Spleen (tissue), 7 donors: Measurements from ENCODE around the gene FBN2.

Experiments
- CTCF ChIP-seq, 11 experiments: fragments of 200-600 bp in 7 of 11; fragments of 450-650 bp in 4 of 11; sonication (generic) in 4 of 11; IDR thresholded peaks in 8 of 11; conservative IDR thresholded peaks in 3 of 11; 1 replicate in 7 of 11; 2 replicates in 4 of 11; pipeline versions ENCODE4 v1.4.0 to v1.8.0; 2016 to 2021; ENCODE audit warnings: antibody characterized with exemption in 11 of 11, inconsistent platforms in 4 of 11, mild to moderate bottlenecking in 1 of 11
- POLR2A ChIP-seq, 3 donors: fragments of 450-650 bp; IDR thresholded peaks; one replicate each; pipeline ENCODE4 v1.5.1; 2017; ENCODE audit warnings: antibody characterized with exemption in 3 of 3, mild to moderate bottlenecking in 1 of 3
- donor health status: DM: no; HTN: no; CAD: no; lungs with moderate emphysema.
- donor health status: DM: no; HTN: no; CAD: no.
- donor health status: DM: no; HTN: no; CAD: no.

DNA sequence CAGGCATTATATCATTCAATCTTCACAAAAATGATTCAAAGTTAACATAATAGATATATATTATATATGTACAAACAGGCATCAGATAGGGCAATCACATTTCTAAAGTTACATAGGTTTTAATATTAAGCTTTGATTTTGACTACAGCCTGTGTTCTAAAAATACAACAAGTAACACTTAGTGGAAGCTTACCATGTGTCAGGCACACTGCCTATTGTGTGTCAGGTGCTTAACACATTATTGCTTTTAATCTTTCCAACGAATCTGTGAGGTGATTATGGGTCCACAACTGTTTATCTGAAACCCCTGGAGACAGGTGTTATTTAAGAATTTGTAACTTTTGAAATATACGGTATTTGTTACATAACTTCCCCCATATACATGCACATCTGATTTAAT is 25.2 kb downstream of the FBN2 start:
- TF ChIP-seq CTCF (IDR thresholded peaks at IDR 0.05 in 8 of 11, conservative IDR thresholded peaks at IDR 0.05 in 3 of 11): no peak
- TF ChIP-seq POLR2A (IDR thresholded peaks at IDR 0.05): no peak
